MCF 10A (cell line): ENCODE results near the gene KCNK4. TPM values are rescaled to one million over a fixed set of nuclear protein-coding genes. Genes with fewer than 3 reads are reported as not detected.

ENCODE experiments used
- BruUV-seq: library from RNA; stranded (reverse); fragments of 400-500 nt; replicated peaks from 2 replicates; lab custom pipeline; 2021; lab: Mats Ljungman, UMichigan
- CTCF ChIA-PET: fragments of 300-600 bp; sonication (Branson Sonifier 250); formaldehyde crosslinking; extraction: SDS; loops from one replicate; lab custom pipeline; 2021; ENCODE audit warnings: antibody characterized with exemption, inconsistent platforms; lab: Yijun Ruan, JAX
- POLR2A ChIA-PET: fragments of 300-600, 350-650 bp; sonication (Branson Sonifier 250); formaldehyde crosslinking; extraction: SDS; loops from one replicate; lab custom pipeline; 2020; ENCODE audit warnings: antibody characterized with exemption, inconsistent platforms; lab: Yijun Ruan, JAX
- DNase-seq: peaks from one replicate; pipeline ENCODE4 v3.0.0-alpha.2; 2018; ENCODE audit not compliant: unreplicated experiment
- H3K27ac Mint-ChIP-seq: one replicate; pipeline ENCODE4 v1.8.0; 2022; ENCODE audit warnings: mild to moderate bottlenecking, low read depth, mixed read lengths; ENCODE audit not compliant: unreplicated experiment
- H3K27me3 Mint-ChIP-seq: one replicate; pipeline ENCODE4 v1.8.0; 2022; ENCODE audit warnings: mixed read lengths; ENCODE audit not compliant: insufficient read depth, unreplicated experiment
- H3K36me3 Mint-ChIP-seq: one replicate; pipeline ENCODE4 v1.8.0; 2022; ENCODE audit warnings: mild to moderate bottlenecking, moderate library complexity, mixed read lengths; ENCODE audit not compliant: insufficient read depth, unreplicated experiment
- H3K4me1 Mint-ChIP-seq: one replicate; pipeline ENCODE4 v1.8.0; 2022; ENCODE audit warnings: mixed read lengths; ENCODE audit not compliant: insufficient read depth, unreplicated experiment
- H3K4me3 Mint-ChIP-seq: one replicate; pipeline ENCODE4 v1.8.0; 2022; ENCODE audit warnings: mild to moderate bottlenecking, moderate library complexity, mixed read lengths; ENCODE audit not compliant: unreplicated experiment
- H3K9me3 Mint-ChIP-seq: one replicate; pipeline ENCODE4 v1.8.0; 2022; ENCODE audit warnings: mixed read lengths; ENCODE audit not compliant: unreplicated experiment
- CTCF ChIP-seq: fragments of 200-600 bp; IDR thresholded peaks from one replicate; pipeline ENCODE4 v1.8.0; 2022; ENCODE audit warnings: antibody characterized with exemption, mild to moderate bottlenecking; ENCODE audit not compliant: unreplicated experiment
- intact Hi-C: fragments of 100-400 bp; cut with micrococcal nuclease; formaldehyde crosslinking; loops from 2 replicates; pipeline ENCODE4 v1.14.1; 2022
- total RNA-seq: library from RNA; stranded (reverse); gene quantifications from 2 replicates; pipeline ENCODE4 v1.2.3, GENCODE V29; 2022

KCNK4 gene
- total RNA-seq, 1 experiment from 2014 or later: not detected

GRCh38 chr11:64305075-64305690 lies 14.1 kb downstream of the KCNK4 start, which contains the start of gene ESRRA:
ESRRA (plus strand) TSS chr11:64305524; CDS start chr11:64307180, 1,656 bp downstream.
- Mint-ChIP-seq H3K4me3 (peak within 1 kb of the TSS; percentile 99), H3K36me3 (peaks cover 36% of the 10 kb centered on the region), H3K27ac (peak within 1 kb of the TSS; percentile 96), H3K27me3 (no peaks in the 10 kb centered on the region), H3K9me3 (no peaks in the 10 kb centered on the region), H3K4me1 (peaks cover 18% of the 10 kb centered on the region)
- intact Hi-C loops: loop anchor here (2.0 kb wide), 3 partner anchors 18 to 58 kb away; partner anchors contain the start of gene PPP1R14B
- ChIA-PET POLR2A (interaction anchor here (0.5 to 5.8 kb wide), 22 partner anchors 12 to 1551 kb away, joined by 3 to 107 read pairs (median 6); partner anchors contain the start of genes BAD, FKBP2, NUDT22 and PLCB3), CTCF (interaction anchor here (0.7 to 5.1 kb wide), 20 partner anchors 8 to 129 kb away, joined by 3 to 96 read pairs (median 7); partner anchors contain the start of genes BAD, FERMT3, GPR137 and PLCB3)
- TF ChIP-seq CTCF: no peak
- DNase-seq: peak; percentile 98
- no TSS peak for BruUV-seq

GRCh38 chr11:64305691-64306562 lies 14.8 kb downstream of the KCNK4 start:
- H3K36me3 Mint-ChIP-seq: peaks cover 38% of the 10 kb centered on the region
- H3K4me3 Mint-ChIP-seq: peak overlapping the region; percentile 99
- no peaks in the 10 kb centered on the region for H3K27me3 Mint-ChIP-seq
- BruUV-seq: no TSS peak
- peak overlapping the region; percentile 96 for H3K27ac Mint-ChIP-seq
- peaks cover 16% of the 10 kb centered on the region for H3K4me1 Mint-ChIP-seq
- POLR2A ChIA-PET: interaction anchor here (0.7 to 5.8 kb wide), 14 partner anchors 11 to 121 kb away, joined by 3 to 107 read pairs (median 11); partner anchors contain the start of genes BAD, FKBP2, NUDT22 and PLCB3
- TF ChIP-seq CTCF: peak; percentile 31
- intact Hi-C loops: loop anchor here (2.0 kb wide), 3 partner anchors 19 to 59 kb away; partner anchors contain the start of gene PPP1R14B
- peak; percentile 63 for DNase-seq
- H3K9me3 Mint-ChIP-seq: no peaks in the 10 kb centered on the region
- CTCF ChIA-PET: interaction anchor here (0.6 to 2.3 kb wide), 3 partner anchors 26 to 243 kb away, joined by 4 to 6 read pairs (median 5); no protein-coding TSS in a partner anchor

GRCh38 chr11:64306563-64306875 lies 15.4 kb downstream of the KCNK4 start:
- H3K27me3 Mint-ChIP-seq: no peaks in the 10 kb centered on the region
- H3K4me3 Mint-ChIP-seq: peak overlapping the region; percentile 99
- H3K36me3 Mint-ChIP-seq: peaks cover 44% of the 10 kb centered on the region
- CTCF ChIA-PET: interaction anchor here (0.6 to 2.3 kb wide), 3 partner anchors 26 to 243 kb away, joined by 4 to 6 read pairs (median 5); no protein-coding TSS in a partner anchor
- POLR2A ChIA-PET: interaction anchor here (0.7 to 3.6 kb wide), 5 partner anchors 11 to 80 kb away, joined by 3 to 32 read pairs (median 6); partner anchors contain the start of genes BAD, NUDT22, PRDX5 and TRMT112
- H3K27ac Mint-ChIP-seq: peak overlapping the region; percentile 96
- no peak for TF ChIP-seq CTCF
- H3K4me1 Mint-ChIP-seq: peaks cover 18% of the 10 kb centered on the region
- intact Hi-C loops: no loop called here
- H3K9me3 Mint-ChIP-seq: no peaks in the 10 kb centered on the region
- DNase-seq: no peak
- BruUV-seq: TSS peak; percentile 32
